Measurements from ENCODE around the gene GPRC5B.

DNA sequence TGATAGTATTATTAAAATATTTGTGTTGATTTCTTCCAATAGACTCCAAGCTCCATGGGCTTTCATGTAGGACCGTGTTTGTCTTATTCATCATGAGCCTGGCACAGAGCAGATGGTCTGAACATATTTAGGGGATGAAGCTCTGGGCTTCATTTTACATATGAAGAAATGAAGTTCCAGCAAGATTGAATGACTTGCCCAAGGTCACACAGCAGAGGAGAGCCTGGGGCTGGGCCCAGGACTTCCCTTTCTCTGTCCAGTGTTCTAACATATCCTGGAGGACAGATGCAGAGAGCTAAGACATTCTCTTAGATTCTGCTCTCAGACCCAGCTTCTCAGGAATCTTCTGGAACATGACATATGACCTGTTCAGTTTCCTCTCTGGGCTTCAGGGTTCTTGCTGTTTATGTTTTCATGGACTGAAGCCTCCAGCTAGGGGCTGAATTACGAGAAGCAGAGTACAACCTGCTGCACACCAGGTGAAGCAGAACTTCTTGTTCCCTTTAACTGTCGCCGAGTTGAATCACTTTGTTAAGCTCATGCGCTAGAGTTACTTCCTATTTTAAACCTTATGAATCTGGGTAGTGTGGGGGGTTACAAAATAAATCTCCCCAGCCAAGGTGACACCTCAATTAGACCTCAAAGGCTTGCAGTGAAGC is 53.6 kb downstream of the GPRC5B start:
- TF ChIP-seq POLR2AphosphoS5 (IDR thresholded peaks at IDR 0.05; ENCODE audit: low read depth, low read length) (no peak), TAF1 (IDR thresholded peaks at IDR 0.05; ENCODE audit: borderline replicate concordance, low read depth, low read length) (no peak)

Data from GM12892 (cell line).